IgD-negative memory B cell (primary cell): ENCODE measurements around the gene SLC26A4. TPM values are rescaled to one million over a fixed set of nuclear protein-coding genes. Genes with fewer than 3 reads are reported as not detected.
"Not testable (repeated sequence)": the region's sequence is repeated elsewhere in the genome, so short reads cannot be mapped to it uniquely, and the experiment has no call there.

Experiments used
- H3K27ac Mint-ChIP-seq, 3 donors: one replicate each; pipeline ENCODE4 v1.8.0; 2020 to 2022; ENCODE audit warnings: mild to moderate bottlenecking in 3 of 3, mixed read lengths in 3 of 3, moderate library complexity in 1 of 3
- H3K27me3 Mint-ChIP-seq: one replicate; pipeline ENCODE4 v1.8.0; 2021; ENCODE audit warnings: mixed read lengths
- H3K36me3 Mint-ChIP-seq: one replicate; pipeline ENCODE4 v1.8.0; 2020; ENCODE audit warnings: mild to moderate bottlenecking, mixed read lengths
- H3K4me1 Mint-ChIP-seq, 3 donors: one replicate each; pipeline ENCODE4 v1.8.0; 2020 to 2022; ENCODE audit warnings: mixed read lengths in 3 of 3, mild to moderate bottlenecking in 1 of 3
- H3K4me3 Mint-ChIP-seq, 4 donors: one replicate each; pipeline ENCODE4 v1.8.0; 2020 to 2022; ENCODE audit warnings: mild to moderate bottlenecking in 4 of 4, mixed read lengths in 4 of 4, moderate library complexity in 3 of 4
- H3K9me3 Mint-ChIP-seq, 3 donors: one replicate each; pipeline ENCODE4 v1.8.0; 2020 to 2021; ENCODE audit warnings: mixed read lengths in 3 of 3, mild to moderate bottlenecking in 1 of 3
- polyA plus RNA-seq: library from polyadenylated mRNA; unstranded; fragments of 300-500 nt; fragmentation: Illumina TruSeq; gene quantifications from one replicate; pipeline ENCODE4 v1.2.3, GENCODE V29; 2021

The SLC26A4 gene
- polyA plus RNA-seq: not detected

- Mint-ChIP-seq H3K9me3 (no peaks in the 10 kb centered on the region), H3K27me3 (peaks cover 7% of the 10 kb centered on the region)
These were observed at the start of gene SLC26A4 for GRCh38 chr7:107660381-107661080. SLC26A4 (plus strand) TSS chr7:107660828; CDS start chr7:107661642, 814 bp downstream.

GRCh38 chr7:107613439-107613838, 47.2 kb upstream of the SLC26A4 start:
- peaks cover 0 to 1% (median 0%) of the 10 kb centered on the region in 3 donors for H3K4me1 Mint-ChIP-seq
- H3K27ac Mint-ChIP-seq: peak overlapping the region in 2 of 3 donors; percentile 74
- H3K27me3 Mint-ChIP-seq: no peaks in the 10 kb centered on the region
- H3K4me3 Mint-ChIP-seq: no peak overlapping the region
- H3K36me3 Mint-ChIP-seq: peaks cover 25% of the 10 kb centered on the region
- H3K9me3 Mint-ChIP-seq: no peaks in the 10 kb centered on the region

More at GRCh38 chr7:107660381-107661080, at the start of gene SLC26A4:
- peak within 1 kb of the TSS; percentile 18 to 61 (median 44) for H3K27ac Mint-ChIP-seq
- H3K4me3 Mint-ChIP-seq: peak within 1 kb of the TSS; percentile 90 to 95 (median 92)
- peaks cover 16 to 25% (median 22%) of the 10 kb centered on the region in 3 donors for H3K4me1 Mint-ChIP-seq
- no peaks in the 10 kb centered on the region for H3K36me3 Mint-ChIP-seq

- peaks cover 23% of the 10 kb centered on the region for H3K36me3 Mint-ChIP-seq
- peak overlapping the region in 1 of 3 donors; percentile 74 for H3K27ac Mint-ChIP-seq
- H3K4me1 Mint-ChIP-seq: peaks cover 0 to 1% (median 0%) of the 10 kb centered on the region in 3 donors
- no peaks in the 10 kb centered on the region for H3K27me3 Mint-ChIP-seq
- no peak overlapping the region for H3K4me3 Mint-ChIP-seq
- H3K9me3 Mint-ChIP-seq: no peaks in the 10 kb centered on the region
These were observed 46.7 kb upstream of the SLC26A4 start for GRCh38 chr7:107613948-107614347.

- Mint-ChIP-seq H3K36me3 (peaks cover 22% of the 10 kb centered on the region), H3K4me1 (peaks cover 0 to 1% (median 0%) of the 10 kb centered on the region in 3 donors), H3K27me3 (no peaks in the 10 kb centered on the region), H3K27ac (no peak overlapping the region), H3K4me3 (no peak overlapping the region), H3K9me3 (no peaks in the 10 kb centered on the region)
These were observed 46.2 kb upstream of the SLC26A4 start for GRCh38 chr7:107614425-107614824.

GRCh38 chr7:107615910-107616680, 44.5 kb upstream of the SLC26A4 start:
- Mint-ChIP-seq H3K36me3 (peaks cover 19% of the 10 kb centered on the region), H3K4me1 (peaks cover 0 to 1% (median 0%) of the 10 kb centered on the region in 3 donors), H3K9me3 (no peaks in the 10 kb centered on the region), H3K27me3 (no peaks in the 10 kb centered on the region), H3K27ac (no peak overlapping the region), H3K4me3 (no peak overlapping the region)

GRCh38 chr7:107622429-107622828, 38.2 kb upstream of the SLC26A4 start:
- Mint-ChIP-seq H3K4me1 (no peaks in the 10 kb centered on the region), H3K27me3 (no peaks in the 10 kb centered on the region), H3K27ac (no peak overlapping the region), H3K36me3 (no peaks in the 10 kb centered on the region), H3K9me3 (no peaks in the 10 kb centered on the region), H3K4me3 (no peak overlapping the region)

- H3K27ac Mint-ChIP-seq: no peak overlapping the region
- no peaks in the 10 kb centered on the region for H3K36me3 Mint-ChIP-seq
- no peak overlapping the region for H3K4me3 Mint-ChIP-seq
- peaks cover 0 to under 1% (median 0%) of the 10 kb centered on the region in 3 donors for H3K4me1 Mint-ChIP-seq
- H3K27me3 Mint-ChIP-seq: no peaks in the 10 kb centered on the region
- no peaks in the 10 kb centered on the region for H3K9me3 Mint-ChIP-seq
These were observed 37.7 kb upstream of the SLC26A4 start for GRCh38 chr7:107622894-107623293.

GRCh38 chr7:107627002-107627401, 33.6 kb upstream of the SLC26A4 start:
- H3K27me3 Mint-ChIP-seq: no peaks in the 10 kb centered on the region
- H3K4me3 Mint-ChIP-seq: no peak overlapping the region
- no peaks in the 10 kb centered on the region for H3K36me3 Mint-ChIP-seq
- no peaks in the 10 kb centered on the region for H3K9me3 Mint-ChIP-seq
- H3K27ac Mint-ChIP-seq: peak overlapping the region in 1 of 3 donors; percentile 80
- H3K4me1 Mint-ChIP-seq: peaks cover 10 to 17% (median 16%) of the 10 kb centered on the region in 3 donors

GRCh38 chr7:107628461-107629064, 32.1 kb upstream of the SLC26A4 start:
- no peaks in the 10 kb centered on the region for H3K9me3 Mint-ChIP-seq
- H3K4me3 Mint-ChIP-seq: peak overlapping the region in 2 of 4 donors; percentile 33 to 72
- H3K27ac Mint-ChIP-seq: peak overlapping the region in 2 of 3 donors; percentile 44 to 53
- peaks cover 16 to 27% (median 27%) of the 10 kb centered on the region in 3 donors for H3K4me1 Mint-ChIP-seq
- H3K27me3 Mint-ChIP-seq: no peaks in the 10 kb centered on the region
- H3K36me3 Mint-ChIP-seq: no peaks in the 10 kb centered on the region

- H3K36me3 Mint-ChIP-seq: no peaks in the 10 kb centered on the region
- no peaks in the 10 kb centered on the region for H3K27me3 Mint-ChIP-seq
- no peaks in the 10 kb centered on the region for H3K9me3 Mint-ChIP-seq
- peaks cover 28 to 39% (median 37%) of the 10 kb centered on the region in 3 donors for H3K4me1 Mint-ChIP-seq
- H3K4me3 Mint-ChIP-seq: no peak overlapping the region
- H3K27ac Mint-ChIP-seq: no peak overlapping the region
These were observed 30.3 kb upstream of the SLC26A4 start for GRCh38 chr7:107630342-107630741.

GRCh38 chr7:107631588-107632491, 28.8 kb upstream of the SLC26A4 start:
- Mint-ChIP-seq H3K4me3 (no peak overlapping the region), H3K27me3 (no peaks in the 10 kb centered on the region), H3K9me3 (no peaks in the 10 kb centered on the region), H3K4me1 (peaks cover 31 to 46% (median 45%) of the 10 kb centered on the region in 3 donors), H3K36me3 (no peaks in the 10 kb centered on the region), H3K27ac (no peak overlapping the region)

- Mint-ChIP-seq H3K27ac (no peak overlapping the region), H3K9me3 (no peaks in the 10 kb centered on the region), H3K36me3 (no peaks in the 10 kb centered on the region), H3K4me1 (peaks cover 31 to 47% (median 46%) of the 10 kb centered on the region in 3 donors), H3K27me3 (no peaks in the 10 kb centered on the region), H3K4me3 (no peak overlapping the region)
These were observed 28.1 kb upstream of the SLC26A4 start for GRCh38 chr7:107632492-107632865.

- H3K27me3 Mint-ChIP-seq: peaks cover 3% of the 10 kb centered on the region
- H3K4me1 Mint-ChIP-seq: peaks cover 35 to 52% (median 46%) of the 10 kb centered on the region in 3 donors
- no peaks in the 10 kb centered on the region for H3K9me3 Mint-ChIP-seq
- peak overlapping the region; percentile 92 to 98 (median 97) for H3K27ac Mint-ChIP-seq
- no peaks in the 10 kb centered on the region for H3K36me3 Mint-ChIP-seq
- peak overlapping the region; percentile 71 to 91 (median 83) for H3K4me3 Mint-ChIP-seq
These were observed 22.0 kb upstream of the SLC26A4 start for GRCh38 chr7:107638594-107638993.

GRCh38 chr7:107639070-107639469, 21.6 kb upstream of the SLC26A4 start:
- not testable (repeated sequence) for H3K27me3 Mint-ChIP-seq, H3K36me3 Mint-ChIP-seq, H3K9me3 Mint-ChIP-seq
- Mint-ChIP-seq H3K27ac (peak overlapping the region; percentile 92 to 98 (median 97)), H3K4me3 (peak overlapping the region; percentile 71 to 91 (median 83)), H3K4me1 (peaks cover 34 to 53% (median 47%) of the 10 kb centered on the region in 3 donors)
